Esophagus squamous epithelium (tissue), 4 donors: ENCODE measurements around the gene EAF1.
"Not testable (repeated sequence)": the region's sequence is repeated elsewhere in the genome, so short reads cannot be mapped to it uniquely, and the experiment has no call there.

Source experiments
- POLR2A ChIP-seq, 4 donors: fragments of 450-650 bp; IDR thresholded peaks; one replicate each; pipeline ENCODE4 v1.6.1; 2017; ENCODE audit warnings: antibody characterized with exemption in 4 of 4, mild to moderate bottlenecking in 4 of 4, moderate library complexity in 3 of 4
- TF ChIP-seq, protein P1 (sequence below), 6 experiments: fragments of 450-650 bp in 4 of 6; fragments of 200-600 bp in 2 of 6; sonication (generic) in 2 of 6; IDR thresholded peaks; one replicate each; pipeline ENCODE4 v1.5.1; 2016 to 2019; ENCODE audit warnings: antibody characterized with exemption in 6 of 6, mild to moderate bottlenecking in 4 of 6, moderate library complexity in 4 of 6

DNA sequence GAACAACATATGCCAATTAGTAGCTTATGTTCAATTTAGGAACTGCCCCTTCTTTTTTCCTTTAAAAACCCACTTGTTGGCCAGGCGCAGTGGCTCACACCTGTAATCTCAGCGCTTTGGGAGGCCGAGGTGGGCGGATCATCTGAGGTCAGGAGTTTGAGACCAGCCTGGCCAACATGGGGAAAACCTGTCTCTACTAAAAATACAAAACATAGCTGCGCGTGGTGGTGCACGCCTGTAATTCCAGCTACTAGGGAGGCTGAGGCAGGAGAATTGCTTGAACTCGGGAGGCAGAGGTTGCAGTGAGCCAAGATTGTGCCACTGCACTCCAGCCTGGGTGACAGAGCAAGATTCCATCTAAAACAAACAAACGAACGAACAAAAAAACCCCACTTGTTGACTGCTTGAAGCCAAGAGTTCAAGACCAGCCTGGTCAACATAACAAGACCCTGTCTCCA lies 42.1 kb upstream of the EAF1 start:
- not testable (repeated sequence) for TF ChIP-seq POLR2A (IDR thresholded peaks at IDR 0.05)
- TF ChIP-seq, protein P1, sequence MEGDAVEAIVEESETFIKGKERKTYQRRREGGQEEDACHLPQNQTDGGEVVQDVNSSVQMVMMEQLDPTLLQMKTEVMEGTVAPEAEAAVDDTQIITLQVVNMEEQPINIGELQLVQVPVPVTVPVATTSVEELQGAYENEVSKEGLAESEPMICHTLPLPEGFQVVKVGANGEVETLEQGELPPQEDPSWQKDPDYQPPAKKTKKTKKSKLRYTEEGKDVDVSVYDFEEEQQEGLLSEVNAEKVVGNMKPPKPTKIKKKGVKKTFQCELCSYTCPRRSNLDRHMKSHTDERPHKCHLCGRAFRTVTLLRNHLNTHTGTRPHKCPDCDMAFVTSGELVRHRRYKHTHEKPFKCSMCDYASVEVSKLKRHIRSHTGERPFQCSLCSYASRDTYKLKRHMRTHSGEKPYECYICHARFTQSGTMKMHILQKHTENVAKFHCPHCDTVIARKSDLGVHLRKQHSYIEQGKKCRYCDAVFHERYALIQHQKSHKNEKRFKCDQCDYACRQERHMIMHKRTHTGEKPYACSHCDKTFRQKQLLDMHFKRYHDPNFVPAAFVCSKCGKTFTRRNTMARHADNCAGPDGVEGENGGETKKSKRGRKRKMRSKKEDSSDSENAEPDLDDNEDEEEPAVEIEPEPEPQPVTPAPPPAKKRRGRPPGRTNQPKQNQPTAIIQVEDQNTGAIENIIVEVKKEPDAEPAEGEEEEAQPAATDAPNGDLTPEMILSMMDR (IDR thresholded peaks at IDR 0.05) = not testable (repeated sequence)
